Measurements from ENCODE around the gene PC.
"Not testable (repeated sequence)": the region's sequence is repeated elsewhere in the genome, so short reads cannot be mapped to it uniquely, and the experiment has no call there.

Gene PC

DNA sequence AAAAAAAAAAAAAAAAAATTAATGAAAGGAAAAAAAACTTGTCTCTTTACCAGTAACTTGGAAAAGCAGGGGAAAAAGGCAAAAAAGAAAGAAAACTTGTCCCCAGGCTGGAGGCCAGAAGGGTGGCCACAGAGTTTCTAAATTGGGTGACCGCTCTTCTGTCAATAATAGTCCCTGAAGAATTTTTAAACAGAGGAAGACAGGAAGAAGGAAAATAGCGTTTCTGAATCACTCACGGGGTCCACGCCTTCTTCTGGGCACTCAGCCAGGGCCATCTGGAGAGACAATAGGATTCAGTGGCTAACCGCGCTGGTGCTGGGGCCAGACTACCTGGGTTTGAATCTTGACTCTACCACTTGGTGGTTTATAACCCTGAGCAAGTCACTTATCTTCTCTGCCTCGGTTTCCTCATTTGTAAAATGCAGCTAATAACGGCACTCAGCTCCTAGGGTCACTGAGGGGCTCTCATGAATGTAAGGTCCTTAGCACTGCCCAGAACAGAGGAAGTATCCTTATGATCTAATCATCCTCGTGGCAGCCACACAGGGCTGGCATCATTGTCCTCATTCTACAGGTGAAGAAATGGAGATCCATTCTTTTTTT is 23.9 kb upstream of the PC start:
- peak in 37 of 58 donors; percentile 4 to 76 (median 24) for DNase-seq

GRCh38 chr11:66979336-66979980 is 21.3 kb upstream of the PC start:
- DNase-seq = no peak

DNA sequence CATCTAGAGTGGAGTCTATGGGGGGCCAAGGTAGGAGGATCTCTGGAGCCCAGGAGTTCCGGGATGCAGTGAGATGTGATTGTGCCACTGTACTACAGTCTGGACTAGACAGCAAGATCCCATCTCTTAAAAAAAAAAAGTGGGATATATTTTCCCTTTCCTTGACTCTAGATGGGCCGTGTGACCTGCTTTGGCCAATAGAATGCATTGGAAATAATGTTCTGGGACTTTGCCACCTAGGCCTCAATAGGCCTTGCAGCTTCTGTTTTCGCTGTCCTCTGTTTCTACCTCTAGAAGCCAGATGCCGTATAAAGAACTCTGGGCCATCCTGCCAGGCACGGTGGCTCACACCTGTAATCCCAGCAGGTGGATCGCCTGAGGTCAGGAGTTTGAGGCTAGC is 20.5 kb upstream of the PC start:
- DNase-seq = no peak

DNA sequence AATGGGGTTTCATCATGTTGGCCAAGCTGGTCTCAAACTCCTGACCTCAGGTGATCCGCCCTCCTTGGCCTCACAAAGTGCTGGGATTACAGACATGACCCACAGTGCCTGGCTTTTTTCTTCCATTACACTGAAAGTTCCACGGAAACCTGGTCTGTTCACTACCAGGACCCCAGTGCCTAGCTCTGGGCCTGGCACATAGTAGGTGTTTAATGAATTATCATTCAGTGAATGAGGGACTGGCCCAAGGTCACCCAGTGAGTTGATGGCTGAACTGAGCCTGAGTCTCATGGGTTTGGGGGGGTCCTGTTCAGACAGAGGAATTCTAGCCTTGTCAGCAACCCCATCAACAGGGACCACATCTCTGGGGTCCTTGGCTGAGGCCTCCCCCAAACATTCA is 20.0 kb upstream of the PC start:
- DNase-seq = no peak

DNA sequence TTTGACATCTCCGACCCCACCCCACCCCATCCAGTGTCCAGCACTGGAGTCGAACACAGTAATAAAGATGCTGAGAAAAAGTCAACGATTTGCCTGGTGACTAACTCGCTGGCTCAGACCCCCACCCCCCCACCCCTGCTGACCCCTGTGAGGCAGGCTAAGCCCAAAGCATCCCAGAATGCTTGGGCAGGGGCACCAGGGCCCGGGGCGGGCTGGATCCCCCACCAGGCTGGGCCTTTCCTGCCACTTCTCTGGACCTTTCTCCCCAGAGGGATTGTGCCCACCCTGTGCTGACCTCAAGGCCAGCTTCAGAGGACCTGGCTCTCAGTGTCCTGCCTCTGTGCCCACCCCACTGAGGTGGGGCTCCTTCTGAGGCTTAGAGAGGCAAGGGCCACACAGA is 18.7 kb upstream of the PC start:
- no peak for DNase-seq

GRCh38 chr11:66976028-66976467 is 17.9 kb upstream of the PC start:
- DNase-seq = peak in 2 of 58 donors; percentile 7 to 12

GRCh38 chr11:66975405-66976027 is 17.3 kb upstream of the PC start:
- DNase-seq = no peak

- no peak for DNase-seq
Observed at GRCh38 chr11:66974724-66975404, 16.7 kb upstream of the PC start, which contains the start of gene C11orf86. C11orf86 (plus strand) TSS chr11:66975304; CDS start chr11:66975363, 59 bp downstream.

DNA sequence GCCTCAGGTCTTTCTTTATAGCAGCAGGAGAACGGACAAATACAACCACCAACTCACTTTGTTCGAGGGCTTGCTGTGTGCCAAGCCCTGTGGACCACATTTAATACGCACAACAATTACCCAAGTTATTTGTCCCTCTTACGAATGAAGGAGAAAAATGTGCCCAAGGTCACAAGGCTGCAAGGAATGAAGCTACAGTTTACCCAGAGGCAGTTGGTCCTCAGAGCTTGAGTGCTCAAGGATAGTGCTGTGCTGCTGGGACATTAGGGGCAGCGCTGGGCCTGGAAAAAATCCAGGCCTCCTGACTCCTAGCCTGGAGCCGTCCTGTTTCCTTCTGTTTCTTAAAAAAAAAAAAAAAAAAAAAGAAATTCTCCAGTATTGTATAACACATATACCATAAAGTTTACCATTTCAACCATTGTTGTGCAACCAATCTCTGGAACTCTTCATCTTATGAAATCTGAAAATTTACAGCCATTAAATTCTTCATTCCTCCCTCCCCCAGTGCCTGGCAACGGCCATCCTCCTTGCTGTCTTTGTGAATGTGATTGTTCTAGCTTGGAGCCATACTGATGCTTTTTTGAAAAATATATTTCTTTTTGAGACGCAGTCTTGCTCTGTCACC is 15.9 kb upstream of the PC start:
- no peak for DNase-seq

DNA sequence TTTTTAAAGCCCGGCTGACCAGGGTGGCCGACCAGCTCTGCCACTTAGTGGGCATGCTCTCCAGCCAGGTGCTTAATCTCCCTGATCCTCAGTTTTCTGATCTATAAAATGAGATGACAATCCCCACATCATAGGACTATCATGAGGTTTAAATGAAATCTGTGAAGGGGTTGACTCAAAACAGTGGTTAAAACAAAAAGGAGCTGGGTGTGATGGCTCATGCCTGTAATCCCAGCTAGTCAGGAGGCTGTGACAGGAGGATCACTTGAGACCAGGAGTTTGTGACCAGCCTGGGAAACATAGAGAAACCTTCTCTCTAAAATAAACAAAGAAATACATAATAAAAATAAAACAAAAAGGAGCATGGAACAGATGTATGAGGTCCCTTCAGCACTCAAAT is 13.3 kb upstream of the PC start:
- DNase-seq = no peak

GRCh38 chr11:66970807-66971442 is 12.7 kb upstream of the PC start:
- DNase-seq = peak in 3 of 58 donors; percentile 9 to 31 (median 12)

- DNase-seq = no peak
Observed at GRCh38 chr11:66970371-66970806, 12.2 kb upstream of the PC start.

- DNase-seq = no peak
Observed at GRCh38 chr11:66969584-66970225, 11.5 kb upstream of the PC start.

GRCh38 chr11:66967670-66968425 is 9.7 kb upstream of the PC start:
- DNase-seq = no peak

DNA sequence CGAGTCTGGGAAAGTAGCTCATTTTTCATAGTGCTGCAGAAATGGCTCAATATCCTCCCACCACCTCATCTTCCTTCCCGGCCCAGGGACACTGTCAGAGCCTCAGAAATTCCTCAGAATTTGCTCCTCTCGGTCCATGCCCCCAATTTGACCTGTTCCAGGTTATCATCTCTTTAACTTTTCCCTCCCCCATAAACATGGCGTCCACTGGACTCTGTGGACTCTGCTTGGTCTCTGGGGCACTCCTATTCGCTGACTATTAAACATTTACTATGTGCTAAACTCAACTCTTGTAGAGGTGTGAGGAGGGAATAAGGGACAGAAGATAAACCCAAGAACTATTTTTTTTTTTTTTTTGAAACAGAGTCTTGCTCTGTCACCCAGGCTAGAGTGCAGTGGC is 8.2 kb upstream of the PC start:
- DNase-seq = no peak

GRCh38 chr11:66964495-66964894 is 6.3 kb upstream of the PC start:
- no peak for DNase-seq

- DNase-seq = no peak
Observed at GRCh38 chr11:66962801-66963200, 4.6 kb upstream of the PC start.

DNA sequence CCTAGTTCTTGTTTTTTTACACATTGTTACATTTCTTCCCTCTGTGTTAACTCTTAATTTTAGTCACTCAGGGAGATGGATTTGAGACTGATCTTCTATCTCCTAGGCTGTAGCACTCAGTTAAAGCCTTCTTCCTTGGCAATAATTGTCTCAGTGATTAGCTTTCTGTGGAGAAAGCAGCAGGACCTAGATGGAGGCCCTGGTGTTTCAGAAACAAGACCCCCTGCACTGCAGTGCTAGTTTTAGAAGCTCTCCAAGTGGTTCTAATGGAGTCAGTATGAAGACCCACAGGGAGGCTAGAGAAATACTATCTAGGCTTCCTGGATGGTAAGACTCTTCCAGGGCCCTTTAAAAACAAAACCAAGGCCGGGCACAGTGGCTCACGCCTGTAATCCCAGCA is 4.1 kb upstream of the PC start:
- DNase-seq = no peak

DNA sequence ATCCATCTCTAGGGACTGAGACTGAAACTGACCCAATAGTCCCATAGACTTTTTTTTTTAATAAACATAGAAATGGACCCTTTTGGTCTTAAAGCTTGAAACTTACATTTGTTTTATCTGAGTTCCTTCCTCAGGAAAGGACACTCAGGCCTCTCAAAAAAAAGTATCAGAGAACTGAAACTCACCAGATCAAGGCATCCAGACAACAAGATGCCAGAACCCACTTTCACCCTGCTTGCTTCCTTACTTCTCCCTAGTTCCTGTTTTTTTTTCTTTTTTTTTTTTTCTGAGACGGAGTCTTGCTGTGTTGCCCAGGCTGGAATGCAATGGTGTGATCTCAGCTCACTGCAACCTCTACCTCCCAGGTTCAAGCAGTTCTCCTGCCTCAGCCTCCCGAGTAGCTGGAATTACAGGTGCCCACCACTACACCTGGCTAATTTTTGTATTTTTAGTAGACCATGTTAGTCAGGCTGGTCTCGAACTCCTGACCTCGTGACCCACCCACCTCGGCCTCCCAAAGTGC is 3.6 kb upstream of the PC start:
- DNase-seq = not testable (repeated sequence)

- no peak for DNase-seq
Observed at GRCh38 chr11:66958956-66959274, 732 bp upstream of the PC start.

Measured in anterior cingulate cortex (tissue), 58 donors.